ENCODE measurements around the gene TMEM269. TPM values are rescaled to one million over a fixed set of nuclear protein-coding genes. Genes with fewer than 3 reads are reported as not detected.
A peak's percentile ranks its signal among the peaks of the same experiment; 100 is the strongest.

TMEM269 gene
- total RNA-seq, 1 donor from 2014 or later: 0.52 TPM

DNA sequence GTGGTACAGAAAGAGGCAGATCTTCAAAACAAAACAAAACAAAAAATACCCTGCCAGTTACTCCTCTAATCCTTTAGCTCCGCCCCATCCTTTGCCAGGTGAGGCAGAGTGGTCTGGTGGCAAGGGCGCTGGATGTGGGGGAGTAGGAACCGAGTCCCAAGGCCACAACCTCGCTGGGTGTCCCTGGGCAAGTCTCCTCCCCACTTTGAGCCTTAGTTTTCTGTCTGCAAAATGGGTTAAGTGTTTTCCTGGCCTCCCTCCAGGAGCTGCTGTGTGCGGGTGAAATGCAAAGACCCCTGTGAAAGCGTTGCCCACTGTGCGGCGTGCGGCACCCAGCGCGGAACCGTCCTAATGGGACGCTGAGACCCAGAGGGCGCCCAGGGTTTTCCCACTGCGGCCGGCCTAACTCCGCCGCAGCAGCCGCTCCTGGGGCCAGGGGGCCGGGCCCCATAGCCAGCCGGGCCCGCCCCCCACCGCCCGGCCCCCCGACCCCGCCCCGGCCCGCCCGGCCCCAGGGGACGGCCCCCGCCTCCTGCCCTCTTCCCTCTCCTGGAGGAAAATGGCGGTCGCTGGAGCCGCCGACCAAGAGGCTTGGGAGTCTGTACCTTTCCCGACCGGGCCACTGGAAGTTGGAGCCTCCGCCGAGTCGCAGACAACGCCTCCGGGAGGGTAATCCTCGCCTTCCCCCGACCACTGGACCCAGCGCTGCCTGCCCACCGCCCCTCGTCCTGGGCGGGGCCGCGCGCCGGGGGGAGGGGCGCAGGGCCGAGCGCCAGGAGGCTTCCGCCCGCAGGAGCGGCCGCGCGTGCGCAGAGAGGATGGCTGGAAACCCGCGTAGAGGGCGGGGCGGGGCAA lies 32.0 kb downstream of the TMEM269 start, which contains the start of the genes ERMAP and SVBP:
TSS of gene ERMAP (plus strand) at position 538 of the 855 bp plus-strand sequence. CDS start 13,327 bp downstream, outside the sequence.
TSS of gene SVBP (minus strand) at position 813 of the 855 bp plus-strand sequence. CDS start 853 bp downstream, outside the sequence.
- H3K27ac ChIP-seq (ENCODE audit: low read depth, low read length): peak within 1 kb of the TSS; percentile 94
- H3K4me1 ChIP-seq (ENCODE audit: control insufficient read depth in 3 of 3, insufficient read depth in 3 of 3, low read length in 3 of 3): peaks cover 9 to 17% (median 10%) of the 10 kb centered on the region in 3 donors
- H3K4me3 ChIP-seq (ENCODE audit: low read length in 3 of 3): peak within 1 kb of the TSS; percentile 88 to 95 (median 92)
- H3K9me3 ChIP-seq (ENCODE audit: control insufficient read depth in 3 of 3, low read length in 3 of 3): no peaks in the 10 kb centered on the region
- peaks cover 0 to 3% (median 2%) of the 10 kb centered on the region in 3 donors for H3K36me3 ChIP-seq (ENCODE audit: control insufficient read depth in 3 of 3, insufficient read depth in 3 of 3, low read length in 3 of 3)
- no peaks in the 10 kb centered on the region for H3K27me3 ChIP-seq (ENCODE audit: control insufficient read depth in 3 of 3, insufficient read depth in 3 of 3, low read length in 3 of 3)
- peak within 1 kb of the TSS; percentile 91 to 98 (median 95) for H3K9ac ChIP-seq (ENCODE audit: low read depth in 1 of 3, low read length in 3 of 3)

DNA sequence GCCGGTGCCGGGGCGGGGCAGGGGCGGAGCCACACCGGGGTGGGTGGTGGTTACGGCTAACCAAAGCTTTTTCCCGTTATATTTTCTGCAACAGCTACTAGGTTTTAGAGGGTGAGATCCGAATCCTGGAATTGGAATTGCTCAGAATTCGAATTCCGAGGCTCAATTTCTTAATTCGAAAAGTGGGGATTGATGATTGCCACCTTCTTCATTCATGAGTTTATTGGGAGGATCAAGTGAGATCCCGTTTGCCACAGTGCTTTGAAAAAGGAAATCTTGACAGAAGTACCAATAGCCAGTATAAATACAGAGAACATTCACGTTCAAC lies 32.6 kb downstream of the TMEM269 start:
- H3K9me3 ChIP-seq (ENCODE audit: control insufficient read depth in 3 of 3, low read length in 3 of 3): no peaks in the 10 kb centered on the region
- H3K9ac ChIP-seq (ENCODE audit: low read depth in 1 of 3, low read length in 3 of 3): peak overlapping the region in 2 of 3 donors; percentile 34 to 51
- H3K27ac ChIP-seq (ENCODE audit: low read depth, low read length): peak overlapping the region; percentile 94
- H3K36me3 ChIP-seq (ENCODE audit: control insufficient read depth in 3 of 3, insufficient read depth in 3 of 3, low read length in 3 of 3): peaks cover 0 to 3% (median 2%) of the 10 kb centered on the region in 3 donors
- peaks cover 9 to 17% (median 13%) of the 10 kb centered on the region in 3 donors for H3K4me1 ChIP-seq (ENCODE audit: control insufficient read depth in 3 of 3, insufficient read depth in 3 of 3, low read length in 3 of 3)
- no peaks in the 10 kb centered on the region for H3K27me3 ChIP-seq (ENCODE audit: control insufficient read depth in 3 of 3, insufficient read depth in 3 of 3, low read length in 3 of 3)
- H3K4me3 ChIP-seq (ENCODE audit: low read length in 3 of 3): peak overlapping the region; percentile 58 to 89 (median 72)

DNA sequence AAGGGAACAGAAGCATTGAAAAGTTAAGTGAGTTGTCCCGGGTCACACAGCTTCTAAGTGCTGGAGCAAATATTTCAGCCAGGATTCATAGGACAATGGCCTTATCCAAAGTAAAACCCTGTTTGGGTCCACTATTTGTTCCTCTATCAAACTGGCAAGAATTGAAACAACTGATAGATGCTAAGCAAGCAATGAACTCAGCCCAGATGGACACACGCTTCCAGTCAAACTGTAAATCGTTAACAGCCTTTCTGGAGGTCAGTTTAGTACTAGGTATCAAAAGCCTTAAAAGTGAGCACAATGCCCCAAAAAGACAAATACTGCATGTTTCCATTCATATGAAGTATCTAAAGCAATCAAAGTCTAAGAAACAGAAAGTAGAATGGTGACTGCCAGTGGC lies 33.2 kb downstream of the TMEM269 start:
- H3K9me3 ChIP-seq (ENCODE audit: control insufficient read depth in 3 of 3, low read length in 3 of 3): no peaks in the 10 kb centered on the region
- peak overlapping the region in 2 of 3 donors; percentile 58 to 89 for H3K4me3 ChIP-seq (ENCODE audit: low read length in 3 of 3)
- no peaks in the 10 kb centered on the region for H3K27me3 ChIP-seq (ENCODE audit: control insufficient read depth in 3 of 3, insufficient read depth in 3 of 3, low read length in 3 of 3)
- H3K9ac ChIP-seq (ENCODE audit: low read depth in 1 of 3, low read length in 3 of 3): peak overlapping the region in 1 of 3 donors; percentile 34
- H3K27ac ChIP-seq (ENCODE audit: low read depth, low read length): no peak overlapping the region
- peaks cover 9 to 17% (median 13%) of the 10 kb centered on the region in 3 donors for H3K4me1 ChIP-seq (ENCODE audit: control insufficient read depth in 3 of 3, insufficient read depth in 3 of 3, low read length in 3 of 3)
- H3K36me3 ChIP-seq (ENCODE audit: control insufficient read depth in 3 of 3, insufficient read depth in 3 of 3, low read length in 3 of 3): peaks cover 0 to 3% (median 2%) of the 10 kb centered on the region in 3 donors

DNA sequence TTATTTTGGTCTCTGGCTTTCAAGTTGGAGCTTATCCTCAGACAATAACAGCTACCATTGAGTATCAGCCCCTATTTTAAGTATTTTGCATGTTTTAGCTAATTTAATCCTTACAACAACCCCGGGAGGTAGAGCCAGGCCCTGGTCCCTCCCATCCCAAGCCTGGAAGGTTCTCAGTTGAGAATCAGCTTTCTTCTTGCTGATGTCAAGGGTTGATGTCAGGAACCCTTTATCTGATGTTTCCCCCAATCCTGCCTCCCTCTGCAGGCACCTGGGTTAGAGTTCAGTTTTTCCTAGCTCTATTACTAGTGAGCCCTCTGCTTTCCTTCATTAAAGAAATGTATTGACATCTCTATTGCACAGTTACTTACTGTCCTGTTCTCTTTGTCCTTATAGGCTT lies 36.0 kb downstream of the TMEM269 start:
- no peak overlapping the region for H3K9ac ChIP-seq (ENCODE audit: low read depth in 1 of 3, low read length in 3 of 3)

DNA sequence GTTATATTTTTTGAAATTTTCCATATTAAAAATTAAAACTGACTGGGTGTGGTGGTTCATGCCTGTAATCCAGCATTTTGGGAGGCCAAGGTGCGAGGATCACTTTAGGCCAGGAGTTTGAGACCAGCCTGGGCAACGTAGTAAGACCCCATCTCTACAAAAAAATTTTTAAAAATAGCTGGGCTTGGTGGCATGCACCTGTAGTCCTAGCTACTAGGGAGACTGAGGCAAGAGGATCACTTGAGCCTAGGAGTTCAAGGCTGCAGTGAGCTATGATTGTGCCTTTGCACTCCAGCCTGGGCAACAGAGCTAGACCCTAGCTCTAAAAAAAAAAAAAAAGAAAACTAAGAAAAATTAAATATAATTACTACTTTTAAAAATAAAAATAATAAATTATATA lies 36.9 kb downstream of the TMEM269 start:
- no peak overlapping the region for H3K4me3 ChIP-seq (ENCODE audit: low read length in 3 of 3)
- no peaks in the 10 kb centered on the region for H3K27me3 ChIP-seq (ENCODE audit: control insufficient read depth in 3 of 3, insufficient read depth in 3 of 3, low read length in 3 of 3)
- H3K27ac ChIP-seq (ENCODE audit: low read depth, low read length): no peak overlapping the region
- H3K9me3 ChIP-seq (ENCODE audit: control insufficient read depth in 3 of 3, low read length in 3 of 3): no peaks in the 10 kb centered on the region
- no peaks in the 10 kb centered on the region for H3K36me3 ChIP-seq (ENCODE audit: control insufficient read depth in 3 of 3, insufficient read depth in 3 of 3, low read length in 3 of 3)
- H3K9ac ChIP-seq (ENCODE audit: low read depth in 1 of 3, low read length in 3 of 3): no peak overlapping the region
- peaks cover 0 to 6% (median 4%) of the 10 kb centered on the region in 3 donors for H3K4me1 ChIP-seq (ENCODE audit: control insufficient read depth in 3 of 3, insufficient read depth in 3 of 3, low read length in 3 of 3)

More for the DNA sequence above, 36.0 kb downstream of the TMEM269 start:
- H3K36me3 ChIP-seq (ENCODE audit: control insufficient read depth in 3 of 3, insufficient read depth in 3 of 3, low read length in 3 of 3): no peaks in the 10 kb centered on the region
- no peaks in the 10 kb centered on the region for H3K27me3 ChIP-seq (ENCODE audit: control insufficient read depth in 3 of 3, insufficient read depth in 3 of 3, low read length in 3 of 3)
- peaks cover 9 to 15% (median 13%) of the 10 kb centered on the region in 3 donors for H3K4me1 ChIP-seq (ENCODE audit: control insufficient read depth in 3 of 3, insufficient read depth in 3 of 3, low read length in 3 of 3)
- H3K9me3 ChIP-seq (ENCODE audit: control insufficient read depth in 3 of 3, low read length in 3 of 3): no peaks in the 10 kb centered on the region
- H3K27ac ChIP-seq (ENCODE audit: low read depth, low read length): no peak overlapping the region
- no peak overlapping the region for H3K4me3 ChIP-seq (ENCODE audit: low read length in 3 of 3)

DNA sequence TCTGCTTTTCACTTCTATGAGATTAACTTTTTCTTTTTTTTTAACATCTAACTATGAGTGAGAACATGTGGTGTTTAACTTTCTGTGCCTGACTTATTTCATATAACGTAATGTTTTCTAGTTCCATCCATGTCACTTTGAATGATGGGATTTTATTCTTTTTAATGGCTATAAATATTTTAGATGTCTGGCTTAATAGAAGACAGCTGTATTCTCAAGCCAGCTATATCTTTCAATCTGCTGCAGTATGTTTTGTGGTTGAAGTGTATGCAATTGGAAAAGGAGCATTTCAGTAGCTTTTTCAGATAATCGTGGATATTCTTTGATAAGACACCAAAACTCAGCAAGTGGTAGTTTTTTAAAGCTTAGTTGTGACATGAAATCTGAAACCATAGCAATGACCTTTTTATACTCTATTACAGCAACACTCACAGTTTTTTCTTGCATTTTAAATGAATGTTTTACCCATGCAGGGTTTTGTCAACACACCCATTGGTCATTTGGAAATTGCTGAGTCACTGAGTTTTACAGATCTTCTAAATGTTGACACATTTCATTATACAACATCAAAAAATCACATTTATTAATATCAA lies 38.1 kb downstream of the TMEM269 start:
- H3K9ac ChIP-seq (ENCODE audit: low read depth in 1 of 3, low read length in 3 of 3): no peak overlapping the region
- no peaks in the 10 kb centered on the region for H3K9me3 ChIP-seq (ENCODE audit: control insufficient read depth in 3 of 3, low read length in 3 of 3)
- H3K4me3 ChIP-seq (ENCODE audit: low read length in 3 of 3): no peak overlapping the region
- H3K27ac ChIP-seq (ENCODE audit: low read depth, low read length): no peak overlapping the region
- no peaks in the 10 kb centered on the region for H3K27me3 ChIP-seq (ENCODE audit: control insufficient read depth in 3 of 3, insufficient read depth in 3 of 3, low read length in 3 of 3)
- H3K4me1 ChIP-seq (ENCODE audit: control insufficient read depth in 3 of 3, insufficient read depth in 3 of 3, low read length in 3 of 3): peaks cover 0 to 3% (median under 1%) of the 10 kb centered on the region in 3 donors
- H3K36me3 ChIP-seq (ENCODE audit: control insufficient read depth in 3 of 3, insufficient read depth in 3 of 3, low read length in 3 of 3): no peaks in the 10 kb centered on the region

DNA sequence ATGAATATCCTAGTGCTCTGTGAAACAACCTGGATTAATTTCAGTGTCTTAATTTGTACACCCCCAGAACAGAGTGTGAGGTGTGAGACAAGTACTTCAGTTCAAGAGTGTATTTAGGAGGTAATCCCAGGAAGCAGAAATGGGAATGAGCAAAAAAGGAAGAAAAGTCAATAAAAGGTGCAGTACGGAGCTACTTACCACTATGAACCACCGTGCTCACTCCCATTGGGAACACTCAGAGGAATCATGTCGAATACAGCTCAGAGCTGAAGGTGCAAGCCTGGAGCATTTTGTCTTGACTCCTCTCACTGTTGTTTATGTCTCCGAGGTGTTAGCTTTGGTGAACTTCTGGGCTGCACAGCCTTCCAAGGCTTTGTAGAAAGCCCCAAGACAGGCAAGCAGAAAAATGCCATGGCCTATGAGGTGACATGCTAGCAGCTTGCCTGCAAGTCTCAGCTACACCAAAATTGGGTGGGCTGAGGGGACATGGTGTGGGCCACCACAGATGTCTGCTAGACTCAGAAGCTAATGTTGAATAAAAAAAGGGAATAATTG lies 39.8 kb downstream of the TMEM269 start:
- Histone ChIP-seq H3K9me3 (ENCODE audit: control insufficient read depth in 3 of 3, low read length in 3 of 3) (no peaks in the 10 kb centered on the region), H3K27me3 (ENCODE audit: control insufficient read depth in 3 of 3, insufficient read depth in 3 of 3, low read length in 3 of 3) (no peaks in the 10 kb centered on the region), H3K9ac (ENCODE audit: low read depth in 1 of 3, low read length in 3 of 3) (no peak overlapping the region), H3K36me3 (ENCODE audit: control insufficient read depth in 3 of 3, insufficient read depth in 3 of 3, low read length in 3 of 3) (peaks cover 0 to 4% (median 0%) of the 10 kb centered on the region in 3 donors), H3K27ac (ENCODE audit: low read depth, low read length) (no peak overlapping the region), H3K4me1 (ENCODE audit: control insufficient read depth in 3 of 3, insufficient read depth in 3 of 3, low read length in 3 of 3) (peaks cover 0 to 3% (median 0%) of the 10 kb centered on the region in 3 donors), H3K4me3 (ENCODE audit: low read length in 3 of 3) (no peak overlapping the region)

DNA sequence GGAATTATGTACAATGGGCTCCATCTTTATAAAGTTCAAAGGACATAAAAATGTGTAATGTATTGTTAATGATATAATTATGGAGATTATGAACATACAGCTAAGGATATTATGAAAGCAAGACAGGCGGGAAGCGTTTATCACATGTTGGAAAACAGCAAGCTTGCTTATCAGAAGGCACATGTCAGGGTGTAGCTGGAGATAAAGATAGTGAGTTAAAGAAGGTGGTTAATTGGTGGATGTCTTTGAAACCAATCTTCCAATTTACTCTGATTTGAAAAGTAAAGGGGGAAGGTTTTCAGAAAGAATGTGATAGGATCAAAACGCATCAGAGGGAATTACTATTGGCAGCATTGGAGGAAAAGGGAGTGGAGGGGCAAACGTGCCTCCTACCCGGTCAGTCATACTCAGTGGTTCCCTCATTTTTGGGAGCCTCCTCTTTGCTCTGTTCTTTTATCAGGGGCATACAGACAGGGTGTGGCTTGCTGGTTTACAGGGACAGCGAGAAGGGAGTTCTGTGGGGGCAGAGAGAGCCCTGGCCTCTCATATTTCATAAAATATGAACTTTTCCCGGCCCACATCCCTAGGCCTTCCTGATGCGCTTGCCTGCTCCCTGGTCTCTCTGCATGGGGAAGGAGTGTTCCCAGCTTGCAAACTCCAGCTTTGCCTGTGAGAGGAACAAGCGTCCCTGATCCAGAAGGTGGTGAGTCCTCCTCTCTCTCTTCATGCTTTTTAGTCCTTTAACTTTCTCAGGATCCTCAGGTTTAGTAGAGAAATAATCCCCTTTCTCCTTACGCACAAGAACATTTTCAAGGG lies 40.5 kb downstream of the TMEM269 start:
- no peaks in the 10 kb centered on the region for H3K27me3 ChIP-seq (ENCODE audit: control insufficient read depth in 3 of 3, insufficient read depth in 3 of 3, low read length in 3 of 3)
- H3K4me1 ChIP-seq (ENCODE audit: control insufficient read depth in 3 of 3, insufficient read depth in 3 of 3, low read length in 3 of 3): peaks cover 0 to 3% (median 0%) of the 10 kb centered on the region in 3 donors
- H3K27ac ChIP-seq (ENCODE audit: low read depth, low read length): no peak overlapping the region
- no peak overlapping the region for H3K4me3 ChIP-seq (ENCODE audit: low read length in 3 of 3)
- H3K9ac ChIP-seq (ENCODE audit: low read depth in 1 of 3, low read length in 3 of 3): no peak overlapping the region
- peaks cover 0 to 11% (median 0%) of the 10 kb centered on the region in 3 donors for H3K36me3 ChIP-seq (ENCODE audit: control insufficient read depth in 3 of 3, insufficient read depth in 3 of 3, low read length in 3 of 3)
- H3K9me3 ChIP-seq (ENCODE audit: control insufficient read depth in 3 of 3, low read length in 3 of 3): no peaks in the 10 kb centered on the region

DNA sequence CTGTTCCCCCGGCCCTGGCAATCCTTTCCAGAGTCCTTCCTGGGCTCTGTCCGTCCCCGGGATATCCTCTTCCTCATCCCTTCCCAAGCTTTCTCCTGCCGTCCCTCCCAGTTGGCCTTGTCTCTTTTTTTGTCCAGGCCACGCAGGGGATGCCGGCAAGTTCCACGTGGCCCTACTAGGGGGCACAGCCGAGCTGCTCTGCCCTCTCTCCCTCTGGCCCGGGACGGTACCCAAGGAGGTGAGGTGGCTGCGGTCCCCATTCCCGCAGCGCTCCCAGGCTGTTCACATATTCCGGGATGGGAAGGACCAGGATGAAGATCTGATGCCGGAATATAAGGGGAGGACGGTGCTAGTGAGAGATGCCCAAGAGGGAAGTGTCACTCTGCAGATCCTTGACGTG lies 45.8 kb downstream of the TMEM269 start:
- peaks cover 5 to 19% (median 7%) of the 10 kb centered on the region in 3 donors for H3K36me3 ChIP-seq (ENCODE audit: control insufficient read depth in 3 of 3, insufficient read depth in 3 of 3, low read length in 3 of 3)
- H3K9ac ChIP-seq (ENCODE audit: low read depth in 1 of 3, low read length in 3 of 3): no peak overlapping the region
- H3K4me3 ChIP-seq (ENCODE audit: low read length in 3 of 3): no peak overlapping the region
- H3K27me3 ChIP-seq (ENCODE audit: control insufficient read depth in 3 of 3, insufficient read depth in 3 of 3, low read length in 3 of 3): no peaks in the 10 kb centered on the region
- H3K27ac ChIP-seq (ENCODE audit: low read depth, low read length): no peak overlapping the region
- no peaks in the 10 kb centered on the region for H3K9me3 ChIP-seq (ENCODE audit: control insufficient read depth in 3 of 3, low read length in 3 of 3)
- H3K4me1 ChIP-seq (ENCODE audit: control insufficient read depth in 3 of 3, insufficient read depth in 3 of 3, low read length in 3 of 3): no peaks in the 10 kb centered on the region
